Mesenchymal stem cell (in vitro differentiated cells and primary cell): ENCODE data around the gene HYDIN.

Experiments used
- DNase-seq: peaks from one replicate; pipeline ENCODE4 v3.0.0-alpha.2; 2013
- H2AFZ ChIP-seq: one replicate; pipeline ENCODE4 v1.6.1; 2013; ENCODE audit warnings: low read depth, mild to moderate bottlenecking, control low read depth, inconsistent platforms, low read length, moderate library complexity
- H2AK5ac ChIP-seq: 2 replicates; pipeline ENCODE4 v1.6.1; 2013; ENCODE audit warnings: low read length, moderate library complexity, mild to moderate bottlenecking, inconsistent platforms; ENCODE audit not compliant: severe bottlenecking
- H2BK120ac ChIP-seq: one replicate; pipeline ENCODE4 v1.6.1; 2013; ENCODE audit warnings: low read depth, mild to moderate bottlenecking, inconsistent platforms, low read length, moderate library complexity
- H2BK12ac ChIP-seq, 2 experiments: one replicate each; pipeline ENCODE4 v1.6.1; 2013; ENCODE audit warnings: inconsistent platforms in 2 of 2, low read length in 2 of 2, mild to moderate bottlenecking in 2 of 2, moderate library complexity in 2 of 2, control low read depth in 1 of 2
- H2BK15ac ChIP-seq: one replicate; pipeline ENCODE4 v1.6.1; 2013; ENCODE audit warnings: mild to moderate bottlenecking, low read depth, inconsistent platforms; ENCODE audit not compliant: poor library complexity, severe bottlenecking
- H2BK5ac ChIP-seq: 2 replicates; pipeline ENCODE4 v1.6.1; 2013; ENCODE audit warnings: low read depth, mild to moderate bottlenecking, low read length, control low read depth, inconsistent platforms; ENCODE audit not compliant: poor library complexity, severe bottlenecking
- H3K14ac ChIP-seq, 2 experiments: one replicate each; pipeline ENCODE4 v1.6.1; 2013; ENCODE audit warnings: inconsistent platforms in 2 of 2, low read length in 2 of 2, control low read depth in 1 of 2, mild to moderate bottlenecking in 1 of 2, moderate library complexity in 1 of 2
- H3K18ac ChIP-seq, 2 experiments: one replicate each; pipeline ENCODE4 v1.6.1; 2013; ENCODE audit warnings: inconsistent platforms in 2 of 2, low read length in 2 of 2, control low read depth in 1 of 2, low read depth in 1 of 2, mild to moderate bottlenecking in 1 of 2
- H3K23ac ChIP-seq, 2 experiments: one replicate each; pipeline ENCODE4 v1.6.1; 2013; ENCODE audit warnings: inconsistent platforms in 2 of 2, low read length in 2 of 2, mild to moderate bottlenecking in 2 of 2, moderate library complexity in 2 of 2, control low read depth in 1 of 2
- H3K27ac ChIP-seq: 2 replicates; pipeline ENCODE4 v1.5.1; 2013; ENCODE audit warnings: mild to moderate bottlenecking, moderate library complexity, low read length, control low read depth, inconsistent platforms; ENCODE audit not compliant: poor library complexity, severe bottlenecking
- H3K27me3 ChIP-seq, 2 experiments: 2 replicates each; pipeline versions ENCODE4 v1.6.1 to v1.7.0; 2013; ENCODE audit warnings: low read length in 2 of 2, mild to moderate bottlenecking in 2 of 2, moderate library complexity in 2 of 2, control low read depth in 1 of 2, inconsistent platforms in 1 of 2; ENCODE audit not compliant: control insufficient read depth in 1 of 2, insufficient read depth in 1 of 2
- H3K36me3 ChIP-seq, 2 experiments: 2 replicates each; pipeline versions ENCODE4 v1.6.1 to v1.7.0; 2013; ENCODE audit warnings: low read length in 2 of 2, control low read depth in 1 of 2, inconsistent platforms in 1 of 2, low read depth in 1 of 2, mild to moderate bottlenecking in 1 of 2; ENCODE audit not compliant: insufficient read depth in 2 of 2, control insufficient read depth in 1 of 2
- H3K4ac ChIP-seq, 2 experiments: one replicate each; pipeline ENCODE4 v1.6.1; 2013; ENCODE audit warnings: inconsistent platforms in 2 of 2, low read length in 2 of 2, mild to moderate bottlenecking in 2 of 2, moderate library complexity in 2 of 2, control low read depth in 1 of 2, low read depth in 1 of 2
- H3K4me1 ChIP-seq: 2 replicates; pipeline ENCODE4 v1.6.1; 2013; ENCODE audit warnings: low read depth, low read length, control low read depth; ENCODE audit not compliant: control insufficient read depth, insufficient read depth
- H3K4me2 ChIP-seq: 2 replicates; pipeline ENCODE4 v1.6.1; 2013; ENCODE audit warnings: low read length, mild to moderate bottlenecking, inconsistent platforms; ENCODE audit not compliant: poor library complexity, severe bottlenecking
- H3K4me3 ChIP-seq, 2 experiments: 2 replicates each; pipeline versions ENCODE4 v1.5.1 to v1.7.0; 2013; ENCODE audit warnings: low read length in 2 of 2, mild to moderate bottlenecking in 2 of 2, control low read depth in 1 of 2, low read depth in 1 of 2; ENCODE audit not compliant: insufficient read depth in 1 of 2
- H3K79me1 ChIP-seq: replicated peaks from 2 replicates; pipeline ENCODE4 v1.6.1; 2013; ENCODE audit warnings: mild to moderate bottlenecking, control low read depth, low read length, inconsistent platforms; ENCODE audit not compliant: poor library complexity, severe bottlenecking
- H3K9ac ChIP-seq: 2 replicates; pipeline ENCODE4 v1.7.0; 2013; ENCODE audit warnings: mild to moderate bottlenecking, low read length, moderate library complexity
- H3K9me3 ChIP-seq: 2 replicates; pipeline ENCODE4 v1.7.0; 2013; ENCODE audit warnings: mild to moderate bottlenecking, low read length; ENCODE audit not compliant: control insufficient read depth
- H4K8ac ChIP-seq: one replicate; pipeline ENCODE4 v1.6.1; 2013; ENCODE audit warnings: inconsistent platforms, mild to moderate bottlenecking, low read length, moderate library complexity
- H4K91ac ChIP-seq: one replicate; pipeline ENCODE4 v1.6.1; 2013; ENCODE audit warnings: mild to moderate bottlenecking, low read length, inconsistent platforms
- WGBS: methylation state at CpG from one replicate; pipeline ENCODE4 v1.1.7; 2013; ENCODE audit warnings: mixed read lengths; 5-methylcytosine and 5-hydroxymethylcytosine counted together

HYDIN gene

GRCh38 chr16:71201556-71201955 is 29.0 kb downstream of the HYDIN start:
- no peaks in the 10 kb centered on the region for H3K79me1 ChIP-seq
- H2AK5ac ChIP-seq: no peak overlapping the region
- no peak overlapping the region for H2BK5ac ChIP-seq
- H3K4ac ChIP-seq: no peak overlapping the region
- H2BK15ac ChIP-seq: no peak overlapping the region
- no peak overlapping the region for H3K23ac ChIP-seq
- no peak overlapping the region for H3K9ac ChIP-seq
- no peak overlapping the region for H2BK12ac ChIP-seq
- no peak overlapping the region for H3K14ac ChIP-seq
- DNase-seq: no peak
- 32% methylated on average over 1 of the region's 2 CpGs for WGBS
- peaks cover 16% of the 10 kb centered on the region for H3K9me3 ChIP-seq
- no peak overlapping the region for H2BK120ac ChIP-seq
- H3K4me3 ChIP-seq: no peak overlapping the region
- H3K18ac ChIP-seq: no peak overlapping the region
- H4K8ac ChIP-seq: no peak overlapping the region
- no peaks in the 10 kb centered on the region for H3K36me3 ChIP-seq
- no peaks in the 10 kb centered on the region for H3K27me3 ChIP-seq
- no peak overlapping the region for H2AFZ ChIP-seq
- no peaks in the 10 kb centered on the region for H3K4me1 ChIP-seq
- no peak overlapping the region for H4K91ac ChIP-seq
- no peak overlapping the region for H3K27ac ChIP-seq
- no peak overlapping the region for H3K4me2 ChIP-seq

GRCh38 chr16:71201054-71201453 is 29.5 kb downstream of the HYDIN start:
- Histone ChIP-seq H4K91ac (no peak overlapping the region), H3K4me2 (no peak overlapping the region), H2AFZ (no peak overlapping the region), H2BK12ac (no peak overlapping the region), H4K8ac (no peak overlapping the region), H3K4me1 (no peaks in the 10 kb centered on the region), H3K23ac (no peak overlapping the region), H2AK5ac (no peak overlapping the region), H3K79me1 (no peaks in the 10 kb centered on the region), H3K27me3 (no peaks in the 10 kb centered on the region), H3K4me3 (no peak overlapping the region), H3K4ac (no peak overlapping the region), H3K14ac (no peak overlapping the region), H3K9me3 (peaks cover 11% of the 10 kb centered on the region), H3K18ac (no peak overlapping the region), H2BK120ac (no peak overlapping the region), H3K36me3 (no peaks in the 10 kb centered on the region), H3K9ac (no peak overlapping the region), H2BK5ac (no peak overlapping the region), H3K27ac (no peak overlapping the region), H2BK15ac (no peak overlapping the region)
- no peak for DNase-seq
- WGBS: 63% methylated on average over 1 of the region's 1 CpG

GRCh38 chr16:71198408-71198807 is 32.1 kb downstream of the HYDIN start:
- no peak overlapping the region for H3K27ac ChIP-seq
- no peaks in the 10 kb centered on the region for H3K36me3 ChIP-seq
- H3K18ac ChIP-seq: no peak overlapping the region
- no peak overlapping the region for H3K14ac ChIP-seq
- no peak overlapping the region for H3K23ac ChIP-seq
- H2BK5ac ChIP-seq: no peak overlapping the region
- no peak overlapping the region for H2AK5ac ChIP-seq
- no peak overlapping the region for H3K9ac ChIP-seq
- H4K91ac ChIP-seq: no peak overlapping the region
- no peak overlapping the region for H3K4me3 ChIP-seq
- H3K79me1 ChIP-seq: no peaks in the 10 kb centered on the region
- no peak overlapping the region for H4K8ac ChIP-seq
- DNase-seq: no peak
- no peak overlapping the region for H2BK15ac ChIP-seq
- H3K4me1 ChIP-seq: no peaks in the 10 kb centered on the region
- no peak overlapping the region for H2BK12ac ChIP-seq
- H3K4me2 ChIP-seq: no peak overlapping the region
- H2AFZ ChIP-seq: no peak overlapping the region
- H3K9me3 ChIP-seq: peaks cover 6% of the 10 kb centered on the region
- no peak overlapping the region for H2BK120ac ChIP-seq
- H3K27me3 ChIP-seq: no peaks in the 10 kb centered on the region
- H3K4ac ChIP-seq: no peak overlapping the region
- WGBS: 70% methylated on average over 1 of the region's 1 CpG

- Histone ChIP-seq H3K14ac (no peak overlapping the region), H2BK12ac (no peak overlapping the region), H2BK120ac (no peak overlapping the region), H4K8ac (no peak overlapping the region), H2BK5ac (no peak overlapping the region), H3K27me3 (no peaks in the 10 kb centered on the region), H3K27ac (no peak overlapping the region), H3K23ac (no peak overlapping the region), H2BK15ac (no peak overlapping the region), H3K79me1 (no peaks in the 10 kb centered on the region), H3K36me3 (no peaks in the 10 kb centered on the region), H3K18ac (no peak overlapping the region), H3K4ac (no peak overlapping the region), H3K4me1 (no peaks in the 10 kb centered on the region), H3K9me3 (no peaks in the 10 kb centered on the region), H3K4me2 (no peak overlapping the region), H4K91ac (no peak overlapping the region), H3K4me3 (no peak overlapping the region), H2AK5ac (no peak overlapping the region), H3K9ac (no peak overlapping the region), H2AFZ (no peak overlapping the region)
- 61% methylated on average over 5 of the region's 5 CpGs for WGBS
- DNase-seq: no peak
Observed at GRCh38 chr16:71192387-71192786, 38.1 kb downstream of the HYDIN start.
